Activated naive CD8-positive, alpha-beta T cell (primary cell): ENCODE results near the gene ZMAT5.

Experiments used
- H3K27ac Mint-ChIP-seq: one replicate; pipeline ENCODE4 v1.8.0; 2021; ENCODE audit warnings: mixed read lengths
- H3K27me3 Mint-ChIP-seq: one replicate; pipeline ENCODE4 v1.8.0; 2021; ENCODE audit warnings: mixed read lengths
- H3K36me3 Mint-ChIP-seq: one replicate; pipeline ENCODE4 v1.8.0; 2021; ENCODE audit warnings: mixed read lengths
- H3K4me1 Mint-ChIP-seq: one replicate; pipeline ENCODE4 v1.8.0; 2021; ENCODE audit warnings: low read depth, mixed read lengths
- H3K4me3 Mint-ChIP-seq: one replicate; pipeline ENCODE4 v1.8.0; 2021; ENCODE audit warnings: mild to moderate bottlenecking, mixed read lengths
- H3K9me3 Mint-ChIP-seq: one replicate; pipeline ENCODE4 v1.8.0; 2021; ENCODE audit warnings: low read depth, mixed read lengths

The ZMAT5 gene

DNA sequence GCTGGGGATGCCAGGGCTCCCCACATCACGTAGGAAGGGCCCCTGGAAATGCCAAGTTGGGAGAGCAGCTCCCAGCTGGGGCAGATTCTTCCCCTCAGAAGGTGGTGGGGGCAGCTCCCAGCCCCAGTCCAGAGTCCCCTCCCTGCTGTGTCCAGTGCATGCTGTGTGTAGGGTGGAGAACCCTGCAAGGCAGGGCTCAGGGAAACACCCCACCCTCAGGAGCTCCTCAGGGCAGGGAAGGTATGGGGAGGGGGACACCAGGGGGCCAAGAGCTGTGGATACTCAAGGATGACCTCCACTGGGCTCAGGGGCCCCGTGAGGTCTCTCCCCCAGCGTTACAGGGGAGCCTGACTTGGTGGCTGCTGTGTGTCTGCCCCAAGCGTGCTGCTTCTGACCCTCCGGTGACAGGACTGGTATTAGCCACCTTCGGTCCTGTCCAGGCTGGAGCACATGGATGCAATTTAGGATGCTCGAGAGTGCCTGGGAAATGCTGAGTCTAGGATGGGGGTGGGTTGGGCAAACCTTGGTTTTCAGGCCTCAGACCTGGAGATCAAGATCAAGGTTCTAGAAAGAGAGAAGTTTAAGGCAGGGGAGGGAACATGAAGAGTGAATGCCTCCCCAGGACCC lies 63.1 kb downstream of the ZMAT5 start:
- no peak overlapping the region for H3K4me3 Mint-ChIP-seq
- H3K36me3 Mint-ChIP-seq = no peaks in the 10 kb centered on the region
- H3K27ac Mint-ChIP-seq = no peak overlapping the region
- peaks cover 13% of the 10 kb centered on the region for H3K4me1 Mint-ChIP-seq
- no peaks in the 10 kb centered on the region for H3K9me3 Mint-ChIP-seq
- no peaks in the 10 kb centered on the region for H3K27me3 Mint-ChIP-seq

DNA sequence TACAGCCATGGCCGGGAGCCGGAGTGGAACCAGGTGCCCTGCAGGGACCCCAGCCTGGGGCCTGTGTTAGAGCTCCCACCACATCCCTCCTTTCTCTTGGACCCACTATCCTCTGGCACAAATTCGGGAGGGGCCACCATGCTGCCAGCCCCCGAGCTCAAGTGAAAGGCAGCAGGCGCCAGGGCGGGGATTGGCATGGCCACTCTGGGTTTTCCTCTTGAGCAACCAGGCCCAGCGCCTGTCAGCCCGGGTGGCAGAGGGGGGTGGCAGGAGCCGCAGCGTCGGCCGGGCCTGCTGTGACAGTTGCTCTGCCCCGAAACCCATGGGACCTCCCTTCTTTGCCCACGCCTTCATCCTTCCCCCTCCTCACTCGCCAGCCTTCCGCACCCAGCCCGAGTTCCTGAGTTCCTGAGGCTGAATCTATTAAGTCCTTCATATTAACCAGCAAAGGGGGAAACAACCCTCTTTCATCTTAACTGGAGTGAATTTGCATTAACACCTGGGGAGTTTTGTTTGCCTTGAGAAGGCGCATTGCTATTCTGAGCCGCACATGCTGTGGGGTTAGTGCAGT lies 63.8 kb downstream of the ZMAT5 start:
- Mint-ChIP-seq H3K4me3 (no peak overlapping the region), H3K36me3 (no peaks in the 10 kb centered on the region), H3K27me3 (no peaks in the 10 kb centered on the region), H3K27ac (no peak overlapping the region), H3K4me1 (peaks cover 13% of the 10 kb centered on the region), H3K9me3 (no peaks in the 10 kb centered on the region)

DNA sequence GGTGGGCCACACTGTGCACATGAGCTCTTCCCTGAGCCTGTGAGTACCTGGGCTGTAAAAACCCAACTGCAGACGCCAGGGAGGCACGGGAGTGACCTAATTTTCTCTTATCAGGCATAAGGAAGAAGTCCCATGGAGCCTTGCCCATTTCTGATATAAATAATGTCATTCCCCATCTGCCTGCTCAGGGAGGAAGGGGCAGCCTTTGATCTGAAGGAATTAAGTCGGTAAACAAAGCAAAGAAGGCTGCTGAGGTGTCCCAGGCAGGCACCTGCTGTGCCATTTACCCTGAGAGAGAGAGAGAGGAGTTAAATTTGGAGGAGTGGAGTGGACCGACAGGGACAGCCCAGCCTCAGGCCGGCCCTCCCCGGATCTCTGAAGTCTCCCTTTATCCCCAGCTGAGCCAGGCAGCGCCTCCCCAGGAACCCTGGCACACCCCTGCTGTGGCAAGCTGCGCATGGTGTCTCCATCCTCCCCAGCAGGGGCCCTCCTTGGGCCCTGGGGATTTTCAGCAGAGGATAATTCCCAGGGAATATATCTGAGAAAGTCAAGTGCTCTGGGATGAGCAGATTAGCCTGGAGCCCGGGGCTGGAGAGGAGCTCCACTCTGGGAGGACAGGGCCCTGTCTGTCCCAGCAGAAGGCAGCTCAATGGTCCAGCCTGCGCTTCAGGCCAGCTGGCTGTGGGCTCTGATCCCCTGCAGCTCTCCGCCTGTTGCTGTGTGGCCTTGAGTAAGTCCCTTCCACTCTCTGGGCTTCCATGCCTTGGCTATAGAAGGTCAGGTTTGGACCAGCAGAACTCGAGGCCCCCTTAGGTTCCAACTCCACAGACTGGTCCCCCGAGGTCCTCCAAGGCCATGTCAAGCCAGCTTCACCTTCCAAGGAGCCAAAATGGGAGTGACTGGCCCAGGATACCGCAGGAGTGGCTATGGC lies 64.5 kb downstream of the ZMAT5 start:
- H3K36me3 Mint-ChIP-seq = no peaks in the 10 kb centered on the region
- peaks cover 13% of the 10 kb centered on the region for H3K4me1 Mint-ChIP-seq
- no peaks in the 10 kb centered on the region for H3K9me3 Mint-ChIP-seq
- no peak overlapping the region for H3K27ac Mint-ChIP-seq
- H3K27me3 Mint-ChIP-seq = no peaks in the 10 kb centered on the region
- no peak overlapping the region for H3K4me3 Mint-ChIP-seq

DNA sequence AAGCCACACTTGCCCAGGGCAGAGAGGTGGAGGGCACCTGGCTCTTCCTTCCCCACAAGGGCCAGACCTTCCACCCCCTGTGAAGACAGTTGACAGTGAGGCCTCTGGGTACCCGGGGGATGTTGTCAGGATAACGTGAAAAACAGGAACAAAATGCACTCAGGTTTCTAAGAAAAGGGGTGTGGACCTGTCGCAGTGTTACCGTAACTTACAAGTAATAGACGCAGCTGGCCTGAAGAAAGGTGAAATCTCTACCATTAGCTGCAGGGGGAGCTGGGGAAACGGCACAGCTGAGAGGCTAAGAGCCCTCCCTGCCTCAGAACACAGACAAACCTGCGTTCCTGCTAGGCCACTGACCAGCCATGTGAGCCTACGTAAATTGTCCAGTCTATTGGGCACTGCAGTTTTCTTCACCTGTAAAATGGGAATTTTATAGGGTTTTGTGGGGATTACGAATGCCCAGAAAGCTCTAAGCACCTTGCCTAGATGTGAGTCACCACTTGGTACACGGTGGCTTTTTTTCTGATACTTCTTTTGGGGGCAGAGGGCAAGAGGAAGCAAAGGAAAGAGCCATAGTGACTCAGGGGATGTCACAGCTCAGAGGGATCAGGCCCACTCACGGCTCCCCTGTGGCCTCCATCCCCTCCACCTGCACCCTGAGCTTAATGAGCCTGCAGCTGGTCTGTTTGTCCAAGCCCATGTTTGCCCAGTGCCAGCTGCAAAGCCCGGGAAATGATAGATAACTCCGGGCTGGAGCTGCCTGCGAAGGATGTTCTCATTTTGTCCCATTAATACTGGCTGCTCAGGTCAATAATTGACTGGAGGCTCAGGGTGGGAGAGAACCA lies 65.4 kb downstream of the ZMAT5 start:
- H3K27ac Mint-ChIP-seq = no peak overlapping the region
- H3K36me3 Mint-ChIP-seq = no peaks in the 10 kb centered on the region
- H3K4me3 Mint-ChIP-seq = no peak overlapping the region
- H3K27me3 Mint-ChIP-seq = no peaks in the 10 kb centered on the region
- peaks cover 13% of the 10 kb centered on the region for H3K4me1 Mint-ChIP-seq
- H3K9me3 Mint-ChIP-seq = no peaks in the 10 kb centered on the region

DNA sequence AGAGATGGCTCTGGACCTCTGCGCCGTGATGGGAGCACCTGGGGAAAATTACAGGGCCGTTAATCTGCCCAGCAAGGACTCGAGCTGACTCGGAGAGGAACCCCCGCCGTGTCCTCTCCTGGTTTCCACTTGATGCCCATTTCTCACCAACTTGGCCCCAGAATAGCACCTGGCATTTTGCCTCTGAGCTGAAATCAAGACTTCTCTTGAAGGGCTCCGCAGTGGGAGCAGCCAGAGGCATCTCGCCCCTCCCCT lies 66.0 kb downstream of the ZMAT5 start:
- Mint-ChIP-seq H3K9me3 (no peaks in the 10 kb centered on the region), H3K27ac (no peak overlapping the region), H3K36me3 (no peaks in the 10 kb centered on the region), H3K4me1 (peaks cover 13% of the 10 kb centered on the region), H3K27me3 (no peaks in the 10 kb centered on the region), H3K4me3 (no peak overlapping the region)

DNA sequence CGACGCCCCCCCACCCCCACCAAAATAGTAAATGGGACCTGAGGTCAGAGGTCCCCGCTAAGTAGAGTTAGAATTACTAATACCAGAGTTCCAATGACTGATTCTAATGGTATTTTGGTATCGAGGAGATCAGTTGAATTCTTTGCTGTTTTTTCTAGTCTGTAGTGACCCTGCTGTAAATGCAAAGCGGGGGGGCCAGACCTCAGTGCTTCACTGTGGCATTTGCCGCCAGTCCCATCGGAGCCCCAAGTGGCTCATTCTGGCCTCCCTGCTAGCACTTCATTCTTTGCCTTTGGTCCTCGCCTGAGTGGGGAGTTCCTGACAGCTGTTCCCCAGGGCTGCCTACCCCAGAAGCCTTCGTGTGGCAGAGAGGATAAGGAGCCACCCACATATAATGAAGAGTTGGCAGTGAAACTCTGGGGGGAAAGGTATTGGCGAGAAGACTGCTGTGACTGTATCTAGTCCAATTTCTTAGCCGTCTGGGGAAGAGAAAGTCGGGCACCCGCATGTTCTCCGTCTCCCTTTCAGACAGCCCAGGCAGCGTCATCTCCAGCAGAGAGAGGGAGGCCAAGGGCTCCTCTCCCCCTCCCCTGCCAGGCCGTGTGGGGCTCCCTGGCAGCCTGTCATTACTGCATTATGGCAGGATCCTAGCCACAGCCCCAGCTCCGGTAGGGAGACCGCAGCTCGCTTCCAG lies 66.5 kb downstream of the ZMAT5 start:
- Mint-ChIP-seq H3K27me3 (no peaks in the 10 kb centered on the region), H3K9me3 (no peaks in the 10 kb centered on the region), H3K4me1 (peaks cover 13% of the 10 kb centered on the region), H3K4me3 (no peak overlapping the region), H3K36me3 (no peaks in the 10 kb centered on the region), H3K27ac (no peak overlapping the region)

DNA sequence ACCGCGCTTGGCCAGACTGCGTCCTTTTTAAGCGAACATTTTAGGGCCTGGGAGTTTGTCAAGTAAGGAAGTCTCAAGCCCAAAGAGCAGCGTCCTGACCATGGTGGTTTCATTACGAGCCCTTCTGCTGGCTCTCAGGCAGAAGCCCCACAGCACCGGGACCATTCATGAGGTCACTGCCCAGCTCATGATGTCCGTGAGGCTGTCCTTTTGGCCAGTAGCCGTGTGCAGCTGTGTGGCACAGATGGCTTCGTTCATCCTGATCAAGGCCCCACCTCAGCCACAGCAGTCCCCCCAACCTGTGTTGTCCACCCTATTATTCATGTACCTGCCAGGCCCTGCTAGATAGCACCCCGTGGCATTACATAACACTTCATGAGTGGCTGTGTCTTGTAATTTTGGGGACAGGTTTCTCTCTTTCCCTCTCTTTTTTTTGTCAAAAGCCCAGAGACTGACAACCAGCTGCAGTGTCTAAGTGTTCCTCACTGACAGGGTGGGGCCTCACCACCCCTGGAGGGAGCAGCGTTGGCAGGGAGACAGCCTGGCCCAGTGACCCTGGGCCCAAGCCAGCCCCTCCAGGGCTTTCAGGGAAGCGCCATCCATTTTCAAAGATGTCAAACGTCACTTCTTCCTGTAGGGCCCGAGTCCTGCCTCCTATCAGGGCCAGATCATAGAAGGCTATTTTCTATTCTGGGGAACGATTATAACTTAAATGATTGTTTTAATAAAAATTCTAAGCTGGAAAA lies 68.8 kb downstream of the ZMAT5 start:
- H3K9me3 Mint-ChIP-seq = no peaks in the 10 kb centered on the region
- H3K36me3 Mint-ChIP-seq = no peaks in the 10 kb centered on the region
- peaks cover 10% of the 10 kb centered on the region for H3K4me1 Mint-ChIP-seq
- H3K27ac Mint-ChIP-seq = peak overlapping the region; percentile 28
- no peaks in the 10 kb centered on the region for H3K27me3 Mint-ChIP-seq
- no peak overlapping the region for H3K4me3 Mint-ChIP-seq

DNA sequence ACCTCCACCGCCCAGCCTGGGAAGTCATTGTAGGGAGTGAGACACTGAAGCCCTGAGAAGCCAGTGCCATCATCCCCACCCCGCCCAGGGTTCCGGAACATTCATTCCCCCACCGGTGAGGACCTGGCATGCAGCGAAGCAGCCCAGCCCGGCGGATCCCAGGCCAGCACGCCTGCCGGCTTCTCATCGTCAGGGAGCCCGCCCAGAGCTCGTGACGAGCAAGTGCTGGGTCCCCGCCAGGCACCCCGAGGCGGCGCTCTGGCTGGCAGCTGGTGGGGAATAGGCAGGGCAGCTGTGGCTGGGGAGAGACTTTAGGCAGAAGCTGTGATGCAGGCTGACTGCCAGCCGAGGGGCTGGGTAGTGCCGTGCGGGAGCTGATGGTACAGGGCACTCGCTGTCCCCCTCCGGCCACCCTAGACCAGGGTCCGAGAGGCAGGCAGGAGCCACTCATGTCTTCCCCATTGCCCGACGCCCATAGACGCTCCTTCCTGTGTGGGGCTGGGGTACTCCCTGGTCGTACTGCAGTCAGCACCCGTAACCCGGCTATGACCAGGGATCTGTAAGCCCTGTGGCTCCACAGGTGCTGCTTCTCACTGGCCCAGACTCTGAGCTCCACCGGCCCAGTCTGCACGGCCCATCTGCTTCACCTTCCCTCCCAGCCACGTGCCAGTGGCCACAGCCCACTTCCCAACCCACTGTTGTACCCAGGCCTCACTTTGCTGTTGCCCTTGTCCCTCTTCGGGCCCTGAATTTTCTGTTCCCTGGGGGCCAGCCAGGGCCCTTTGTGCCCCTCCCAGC lies 71.5 kb downstream of the ZMAT5 start:
- Mint-ChIP-seq H3K4me3 (no peak overlapping the region), H3K9me3 (no peaks in the 10 kb centered on the region), H3K4me1 (peaks cover 7% of the 10 kb centered on the region), H3K27ac (no peak overlapping the region), H3K36me3 (peaks cover 2% of the 10 kb centered on the region), H3K27me3 (no peaks in the 10 kb centered on the region)

DNA sequence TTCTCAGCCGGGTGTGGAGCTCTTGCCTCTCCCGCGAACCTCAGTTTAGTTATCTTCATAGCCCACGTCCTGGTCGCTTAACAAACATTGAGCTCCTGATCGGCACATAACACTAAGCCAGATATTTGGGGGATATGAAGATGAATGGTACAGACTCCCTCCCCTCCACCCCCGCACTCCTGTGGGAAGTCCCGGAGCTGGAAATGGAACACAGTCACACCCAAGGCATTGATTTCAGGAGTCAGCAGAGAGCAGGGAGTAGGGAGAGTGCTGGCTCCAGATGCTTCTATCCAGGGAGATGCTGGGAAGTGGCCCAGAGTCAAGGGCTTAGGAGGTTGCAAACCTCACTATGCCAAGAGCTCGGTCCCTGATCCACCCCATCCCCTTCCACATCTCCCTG lies 73.1 kb downstream of the ZMAT5 start:
- no peaks in the 10 kb centered on the region for H3K9me3 Mint-ChIP-seq
- H3K4me3 Mint-ChIP-seq = no peak overlapping the region
- no peak overlapping the region for H3K27ac Mint-ChIP-seq
- H3K36me3 Mint-ChIP-seq = peaks cover 2% of the 10 kb centered on the region
- peaks cover 10% of the 10 kb centered on the region for H3K4me1 Mint-ChIP-seq
- H3K27me3 Mint-ChIP-seq = no peaks in the 10 kb centered on the region

DNA sequence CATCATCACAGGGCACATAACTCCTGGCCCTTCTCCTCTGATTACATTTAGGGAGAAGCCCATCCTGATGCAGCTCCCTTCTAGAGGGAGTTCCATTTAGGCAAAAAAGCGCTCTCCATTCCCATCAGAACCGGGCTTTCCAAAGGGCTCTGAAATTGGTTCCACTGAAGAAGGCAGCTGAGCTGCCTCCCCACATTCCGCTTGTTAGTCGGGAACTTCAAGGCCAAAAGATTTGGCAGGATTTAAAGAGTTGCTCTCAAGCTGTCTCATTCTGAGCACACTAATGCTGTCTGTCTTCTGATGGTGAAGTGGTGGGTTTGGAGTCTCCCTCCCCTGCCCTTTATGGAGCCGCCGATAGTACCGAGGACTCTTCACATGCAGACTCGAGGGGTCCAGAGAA lies 73.6 kb downstream of the ZMAT5 start:
- Mint-ChIP-seq H3K36me3 (peaks cover 2% of the 10 kb centered on the region), H3K4me3 (peak overlapping the region; percentile 10), H3K27me3 (no peaks in the 10 kb centered on the region), H3K27ac (no peak overlapping the region), H3K4me1 (peaks cover 10% of the 10 kb centered on the region), H3K9me3 (no peaks in the 10 kb centered on the region)

DNA sequence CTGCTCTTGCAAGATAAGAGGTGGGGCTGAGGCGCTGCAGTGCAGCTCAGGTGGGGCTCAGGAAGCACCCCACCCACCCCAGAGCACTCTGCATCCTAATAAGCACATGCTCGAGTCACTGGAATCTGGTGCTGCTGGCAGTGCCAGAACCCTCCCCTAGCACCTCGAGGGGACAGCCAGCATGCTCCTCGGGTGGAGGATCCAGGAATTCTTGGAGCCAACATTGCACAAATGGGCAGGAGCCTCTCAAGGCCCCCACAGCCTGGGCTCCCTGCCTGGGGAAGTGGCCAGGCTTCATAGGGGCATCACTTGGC lies 74.5 kb downstream of the ZMAT5 start:
- H3K27ac Mint-ChIP-seq = no peak overlapping the region

DNA sequence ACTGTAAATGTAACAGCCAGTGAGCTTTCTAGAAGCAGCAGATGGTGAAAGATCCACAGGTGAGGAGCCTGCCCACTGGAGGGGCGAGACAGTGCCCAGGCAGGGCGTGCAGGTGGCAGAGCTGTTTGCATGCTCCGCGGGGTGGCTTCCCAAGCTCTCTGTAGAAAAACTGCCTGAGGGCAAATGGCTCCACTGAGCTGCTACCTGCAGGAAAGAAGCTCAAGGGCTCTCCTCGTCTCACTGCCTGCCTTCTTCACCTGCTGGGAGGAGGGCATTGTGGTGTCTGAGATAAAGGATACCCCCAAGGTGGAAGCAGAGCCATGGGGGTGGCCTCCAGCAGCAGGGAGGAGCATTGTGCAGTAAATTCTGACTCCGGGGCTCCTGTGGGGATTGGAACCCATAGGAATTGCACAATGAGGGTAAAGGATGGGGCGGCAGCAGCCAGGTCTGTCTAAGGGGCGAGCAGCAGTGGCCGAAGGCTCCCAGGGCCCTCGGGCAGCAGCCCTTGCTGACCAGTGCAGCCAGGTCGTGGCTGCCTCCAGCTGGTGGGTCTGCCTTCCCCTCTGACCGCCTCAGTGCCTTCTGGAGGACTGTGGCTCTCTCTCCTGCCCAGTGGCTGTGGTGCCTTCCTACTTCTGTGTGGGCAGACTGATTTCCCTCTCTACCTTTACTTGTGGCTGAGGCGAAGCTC lies 75.0 kb downstream of the ZMAT5 start:
- Mint-ChIP-seq H3K9me3 (no peaks in the 10 kb centered on the region), H3K4me1 (peaks cover 10% of the 10 kb centered on the region), H3K27me3 (no peaks in the 10 kb centered on the region), H3K36me3 (peaks cover 2% of the 10 kb centered on the region), H3K27ac (no peak overlapping the region), H3K4me3 (no peak overlapping the region)

More for the DNA sequence above, 74.5 kb downstream of the ZMAT5 start:
- Mint-ChIP-seq H3K4me1 (peaks cover 10% of the 10 kb centered on the region), H3K9me3 (no peaks in the 10 kb centered on the region), H3K27me3 (no peaks in the 10 kb centered on the region), H3K4me3 (no peak overlapping the region), H3K36me3 (peaks cover 2% of the 10 kb centered on the region)

DNA sequence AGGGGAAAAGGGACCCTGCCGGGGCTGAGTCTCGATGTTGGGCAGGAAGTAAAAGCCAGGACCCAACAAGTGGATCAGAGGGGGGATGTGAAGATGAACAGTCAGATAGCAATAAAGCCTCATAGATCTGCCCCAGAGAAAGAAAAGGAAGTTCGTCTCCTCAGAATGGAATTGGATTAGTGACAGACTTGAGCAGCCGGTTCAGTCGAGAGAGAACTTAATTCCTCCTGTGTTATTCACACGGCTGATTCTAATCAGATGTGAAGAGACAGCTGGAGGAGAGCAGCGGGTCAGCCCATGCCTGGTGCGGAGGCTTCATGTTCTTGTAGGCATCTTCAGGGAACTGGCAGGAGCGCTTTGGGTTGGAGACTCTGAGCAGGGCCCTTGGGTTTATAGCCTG lies 76.3 kb downstream of the ZMAT5 start:
- Mint-ChIP-seq H3K27ac (no peak overlapping the region), H3K4me3 (no peak overlapping the region), H3K9me3 (no peaks in the 10 kb centered on the region), H3K4me1 (peaks cover 10% of the 10 kb centered on the region), H3K27me3 (no peaks in the 10 kb centered on the region), H3K36me3 (peaks cover 4% of the 10 kb centered on the region)
